Coronary artery (tissue), 2 donors: ENCODE measurements around the gene DCTN4.

Source experiments
- DNase-seq: peaks from one replicate; pipeline ENCODE4 v3.0.0-alpha.2; 2017; ENCODE audit warnings: low spot score
- H3K27ac ChIP-seq, 2 donors: fragments of 200-600 bp; sonication (generic); one replicate each; pipeline ENCODE4 v1.5.1; 2016 to 2019
- H3K4me3 ChIP-seq: fragments of 200-600 bp; sonication (generic); 2 replicates; pipeline ENCODE4 v1.5.1; 2016; ENCODE audit warnings: mild to moderate bottlenecking, moderate library complexity
- CTCF ChIP-seq: fragments of 200-600 bp; sonication (generic); IDR thresholded peaks from one replicate; pipeline ENCODE4 v1.5.1; 2019; ENCODE audit warnings: antibody characterized with exemption

DCTN4 gene

GRCh38 chr5:150734579-150735384 lies 24.0 kb downstream of the DCTN4 start:
- DNase-seq = no peak
- Histone ChIP-seq H3K27ac (peak overlapping the region in 1 of 2 donors; percentile 66), H3K4me3 (no peak overlapping the region)
- no peak for TF ChIP-seq CTCF

- H3K27ac ChIP-seq = peak overlapping the region in 1 of 2 donors; percentile 5
- no peak for TF ChIP-seq CTCF
- no peak for DNase-seq
- H3K4me3 ChIP-seq = no peak overlapping the region
These were observed 27.1 kb downstream of the DCTN4 start for GRCh38 chr5:150731669-150732242.

- no peak for TF ChIP-seq CTCF
- H3K27ac ChIP-seq = no peak overlapping the region
- no peak for DNase-seq
- no peak overlapping the region for H3K4me3 ChIP-seq
These were observed 29.0 kb downstream of the DCTN4 start for GRCh38 chr5:150729859-150730258.

DNA sequence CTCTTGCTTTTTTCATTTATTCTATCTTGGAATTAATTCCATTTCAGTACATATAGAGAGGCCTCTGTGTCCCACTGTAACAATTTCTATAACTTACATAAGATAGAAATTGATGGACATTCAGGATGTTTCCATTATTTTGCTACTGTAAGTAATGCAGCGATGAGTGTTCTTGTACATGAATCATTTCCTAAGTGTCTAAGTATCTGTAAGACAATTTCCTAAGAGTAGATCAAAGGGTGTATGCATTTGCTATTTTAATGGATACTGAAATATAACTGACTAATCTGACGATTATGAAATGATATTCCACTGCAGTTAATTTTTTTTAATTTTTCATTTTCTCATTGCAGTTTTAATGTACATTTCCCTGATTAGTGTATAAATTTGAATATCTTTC lies 35.0 kb downstream of the DCTN4 start:
- TF ChIP-seq CTCF = no peak
- DNase-seq = no peak
- no peak overlapping the region for H3K27ac ChIP-seq
- no peak overlapping the region for H3K4me3 ChIP-seq

DNA sequence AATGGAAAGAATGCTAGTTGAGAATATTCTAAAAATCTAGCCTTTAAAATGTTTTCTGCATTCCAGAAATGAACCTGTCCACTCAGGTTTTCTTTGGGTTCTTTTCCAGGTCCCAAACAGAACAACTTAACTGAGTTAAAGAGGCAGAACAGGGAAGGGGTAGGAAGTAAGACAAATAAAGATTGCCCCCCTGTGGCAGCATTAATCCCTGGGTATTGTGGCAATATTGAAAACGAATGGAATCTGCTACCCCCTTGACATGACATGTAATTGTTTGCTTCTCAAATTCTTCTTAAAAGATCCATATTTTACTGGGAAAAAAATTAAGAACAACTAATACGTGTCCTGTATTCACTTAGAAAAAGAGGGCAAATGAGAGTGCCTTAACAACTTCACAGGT lies 48.7 kb downstream of the DCTN4 start:
- DNase-seq = no peak
- Histone ChIP-seq H3K27ac (no peak overlapping the region), H3K4me3 (no peak overlapping the region)
- no peak for TF ChIP-seq CTCF

DNA sequence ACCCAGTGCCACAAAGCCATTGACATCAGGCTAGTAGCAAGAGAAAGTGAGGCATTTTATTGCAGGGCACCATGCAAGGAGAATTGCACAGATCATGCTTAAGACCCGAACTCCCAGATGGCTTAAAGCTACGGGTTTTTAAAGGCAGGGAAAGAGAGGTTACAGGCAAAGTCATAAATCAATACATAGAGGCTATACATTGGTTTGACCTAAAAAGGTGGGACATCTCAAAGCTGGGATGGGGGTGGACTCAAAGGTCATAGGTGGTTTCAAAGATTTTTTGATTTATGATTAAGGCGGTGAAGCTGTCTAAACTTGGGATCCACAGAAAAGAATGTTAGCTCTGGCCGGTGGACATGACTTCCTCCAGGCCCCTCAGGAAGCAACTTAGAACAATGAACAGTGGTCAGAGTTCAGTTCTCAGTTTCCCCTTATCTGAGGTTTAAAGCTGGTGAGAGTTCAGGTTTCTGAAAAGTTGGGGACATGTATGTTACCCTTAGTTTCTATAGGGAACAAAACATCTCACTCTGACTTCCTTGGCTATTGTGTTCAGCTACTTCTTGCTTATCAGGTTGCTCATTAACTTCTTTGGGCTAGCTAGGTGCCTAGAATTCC lies 51.9 kb downstream of the DCTN4 start:
- TF ChIP-seq CTCF = no peak
- no peak for DNase-seq
- no peak overlapping the region for H3K27ac ChIP-seq
- H3K4me3 ChIP-seq = no peak overlapping the region
